Calu3 (cell line): Measurements from ENCODE around the gene GSC2. TPM values are rescaled to one million over a fixed set of nuclear protein-coding genes. Genes with fewer than 3 reads are reported as not detected.

Source experiments
- BruUV-seq: library from RNA; stranded (reverse); fragments of 400-500 nt; replicated peaks from 2 replicates; lab custom pipeline; 2021; lab: Mats Ljungman, UMichigan
- CTCF ChIA-PET: fragments of 300-600 bp; sonication (Branson Sonifier 250); formaldehyde crosslinking; loops from one replicate; lab custom pipeline; 2022; ENCODE audit warnings: antibody characterized with exemption; lab: Charles Lee
- DNase-seq: peaks from one replicate; pipeline ENCODE4 v3.0.0; 2022
- H3K27ac Mint-ChIP-seq: one replicate; pipeline ENCODE4 v1.8.0; 2022; ENCODE audit warnings: mixed read lengths; ENCODE audit not compliant: unreplicated experiment
- H3K27me3 Mint-ChIP-seq: one replicate; pipeline ENCODE4 v1.8.0; 2022; ENCODE audit warnings: mixed read lengths; ENCODE audit not compliant: unreplicated experiment
- H3K36me3 Mint-ChIP-seq: one replicate; pipeline ENCODE4 v1.8.0; 2022; ENCODE audit warnings: mild to moderate bottlenecking, moderate library complexity, mixed read lengths; ENCODE audit not compliant: insufficient read depth, unreplicated experiment
- H3K4me1 Mint-ChIP-seq: one replicate; pipeline ENCODE4 v1.8.0; 2022; ENCODE audit warnings: mild to moderate bottlenecking, low read depth, mixed read lengths; ENCODE audit not compliant: unreplicated experiment
- H3K4me3 Mint-ChIP-seq: one replicate; pipeline ENCODE4 v1.8.0; 2022; ENCODE audit warnings: mild to moderate bottlenecking, low read depth, moderate library complexity, mixed read lengths; ENCODE audit not compliant: unreplicated experiment
- H3K9me3 Mint-ChIP-seq: one replicate; pipeline ENCODE4 v1.8.0; 2022; ENCODE audit warnings: low read depth, mixed read lengths; ENCODE audit not compliant: unreplicated experiment
- intact Hi-C: fragments of 100-400 bp; cut with micrococcal nuclease; formaldehyde crosslinking; loops from one replicate; pipeline ENCODE4 v1.10.0; 2022; ENCODE audit not compliant: unreplicated experiment
- total RNA-seq: library from RNA; stranded (reverse); gene quantifications from 2 replicates; pipeline ENCODE4 v1.2.3, GENCODE V29; 2022
- TF ChIP-seq, protein P1 (sequence below): fragments of 200-600 bp; IDR thresholded peaks from one replicate; pipeline ENCODE4 v1.8.0; 2022; ENCODE audit warnings: antibody characterized with exemption; ENCODE audit not compliant: unreplicated experiment

GSC2 gene
- total RNA-seq, 1 experiment from 2014 or later = not detected

DNA sequence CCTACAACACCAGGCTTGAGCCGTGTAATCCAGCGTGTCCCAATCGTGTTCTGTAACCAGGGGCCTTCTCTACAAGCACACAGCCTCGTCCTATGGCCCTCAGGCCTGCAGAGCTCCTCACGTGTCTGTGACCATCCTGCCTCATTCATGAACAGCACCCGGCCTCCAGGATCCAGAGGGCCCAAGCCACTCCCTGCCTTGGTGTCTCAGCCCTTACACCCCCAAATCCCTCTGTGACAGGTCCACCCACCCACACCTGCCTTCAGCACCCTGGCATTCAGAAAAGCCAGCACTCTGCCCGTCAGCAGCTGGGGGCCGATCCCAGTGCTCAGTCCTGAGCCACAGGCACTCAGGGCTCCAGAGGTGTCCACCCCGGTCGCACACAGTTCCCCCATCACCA is 13.2 kb downstream of the GSC2 start:
- Mint-ChIP-seq H3K27me3 (no peaks in the 10 kb centered on the region), H3K27ac (peak overlapping the region; percentile 47), H3K9me3 (no peaks in the 10 kb centered on the region), H3K36me3 (peaks cover 31% of the 10 kb centered on the region), H3K4me3 (no peak overlapping the region), H3K4me1 (no peaks in the 10 kb centered on the region)
- TF ChIP-seq, protein P1, sequence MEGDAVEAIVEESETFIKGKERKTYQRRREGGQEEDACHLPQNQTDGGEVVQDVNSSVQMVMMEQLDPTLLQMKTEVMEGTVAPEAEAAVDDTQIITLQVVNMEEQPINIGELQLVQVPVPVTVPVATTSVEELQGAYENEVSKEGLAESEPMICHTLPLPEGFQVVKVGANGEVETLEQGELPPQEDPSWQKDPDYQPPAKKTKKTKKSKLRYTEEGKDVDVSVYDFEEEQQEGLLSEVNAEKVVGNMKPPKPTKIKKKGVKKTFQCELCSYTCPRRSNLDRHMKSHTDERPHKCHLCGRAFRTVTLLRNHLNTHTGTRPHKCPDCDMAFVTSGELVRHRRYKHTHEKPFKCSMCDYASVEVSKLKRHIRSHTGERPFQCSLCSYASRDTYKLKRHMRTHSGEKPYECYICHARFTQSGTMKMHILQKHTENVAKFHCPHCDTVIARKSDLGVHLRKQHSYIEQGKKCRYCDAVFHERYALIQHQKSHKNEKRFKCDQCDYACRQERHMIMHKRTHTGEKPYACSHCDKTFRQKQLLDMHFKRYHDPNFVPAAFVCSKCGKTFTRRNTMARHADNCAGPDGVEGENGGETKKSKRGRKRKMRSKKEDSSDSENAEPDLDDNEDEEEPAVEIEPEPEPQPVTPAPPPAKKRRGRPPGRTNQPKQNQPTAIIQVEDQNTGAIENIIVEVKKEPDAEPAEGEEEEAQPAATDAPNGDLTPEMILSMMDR = no peak
- no peak for DNase-seq
- CTCF ChIA-PET = no interaction called here
- BruUV-seq = no TSS peak
- intact Hi-C loops = no loop called here

DNA sequence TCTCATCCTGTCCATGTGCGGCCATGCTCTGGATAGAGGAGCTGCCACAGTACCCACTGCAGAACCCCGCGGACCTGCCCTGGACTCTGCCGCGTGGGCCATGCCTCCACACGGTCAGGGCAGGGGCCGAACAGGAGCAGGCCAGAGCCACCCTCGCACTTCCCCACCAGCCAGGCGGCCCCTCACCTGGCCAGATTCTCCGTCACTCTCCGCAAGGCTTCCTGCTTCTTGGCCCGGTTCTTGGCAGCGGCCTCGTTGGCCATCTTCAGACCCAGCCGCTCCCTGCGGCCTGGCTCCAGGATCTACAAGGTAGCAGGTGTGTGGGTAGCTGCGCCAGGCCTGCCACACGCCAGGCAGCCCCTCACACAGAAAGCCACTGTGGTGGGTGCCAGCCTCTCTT is 15.2 kb downstream of the GSC2 start:
- H3K36me3 Mint-ChIP-seq = peaks cover 31% of the 10 kb centered on the region
- intact Hi-C loops = no loop called here
- no peaks in the 10 kb centered on the region for H3K9me3 Mint-ChIP-seq
- DNase-seq = no peak
- no peaks in the 10 kb centered on the region for H3K4me1 Mint-ChIP-seq
- H3K27ac Mint-ChIP-seq = no peak overlapping the region
- CTCF ChIA-PET = interaction anchor here (1.0 kb wide), 1 partner anchor 13 kb away, joined by 4 read pairs; no protein-coding TSS in a partner anchor
- no peaks in the 10 kb centered on the region for H3K27me3 Mint-ChIP-seq
- no TSS peak for BruUV-seq
- TF ChIP-seq, protein P1 = no peak
- H3K4me3 Mint-ChIP-seq = no peak overlapping the region

- no peaks in the 10 kb centered on the region for H3K9me3 Mint-ChIP-seq
- no peaks in the 10 kb centered on the region for H3K4me1 Mint-ChIP-seq
- peaks cover 31% of the 10 kb centered on the region for H3K36me3 Mint-ChIP-seq
These were observed 15.8 kb downstream of the GSC2 start for GRCh38 chr22:19134176-19134831.

GRCh38 chr22:19133561-19133960 is 16.5 kb downstream of the GSC2 start:
- BruUV-seq = no TSS peak
- CTCF ChIA-PET = interaction anchor here (0.6 to 0.7 kb wide), 2 partner anchors 22 to 24 kb away, joined by 3 read pairs; no protein-coding TSS in a partner anchor
- Mint-ChIP-seq H3K27ac (no peak overlapping the region), H3K36me3 (peaks cover 31% of the 10 kb centered on the region), H3K9me3 (no peaks in the 10 kb centered on the region), H3K4me1 (no peaks in the 10 kb centered on the region), H3K4me3 (no peak overlapping the region), H3K27me3 (no peaks in the 10 kb centered on the region)
- intact Hi-C loops = no loop called here
- TF ChIP-seq, protein P1 = no peak
- DNase-seq = no peak

More at GRCh38 chr22:19134176-19134831, 15.8 kb downstream of the GSC2 start:
- no peak for DNase-seq
- Mint-ChIP-seq H3K4me3 (no peak overlapping the region), H3K27me3 (no peaks in the 10 kb centered on the region), H3K27ac (no peak overlapping the region)
- CTCF ChIA-PET = interaction anchor here (0.6 kb wide), 1 partner anchor 24 kb away, joined by 3 read pairs; no protein-coding TSS in a partner anchor
- BruUV-seq = no TSS peak
- TF ChIP-seq, protein P1 = no peak
- intact Hi-C loops = no loop called here
